Tibial nerve (tissue), 4 donors: ENCODE results near the gene SEMA6B.

Experiments used
- CTCF ChIP-seq, 5 experiments: fragments of 200-600 bp in 3 of 5; fragments of 450-650 bp in 2 of 5; sonication (generic) in 3 of 5; IDR thresholded peaks; one replicate each; pipeline ENCODE4 v1.5.1; 2016 to 2019; ENCODE audit warnings: antibody characterized with exemption in 5 of 5, mild to moderate bottlenecking in 3 of 5, moderate library complexity in 2 of 5
- EP300 ChIP-seq, 2 donors: sonication (generic); formaldehyde crosslinking; IDR thresholded peaks; one replicate each; pipeline ENCODE4 v1.6.1; 2017; ENCODE audit warnings: antibody characterized with exemption in 2 of 2, mild to moderate bottlenecking in 1 of 2
- POLR2A ChIP-seq, 2 donors: fragments of 450-650 bp; IDR thresholded peaks; one replicate each; pipeline ENCODE4 v1.6.1; 2017; ENCODE audit warnings: antibody characterized with exemption in 2 of 2, mild to moderate bottlenecking in 2 of 2, moderate library complexity in 2 of 2

DNA sequence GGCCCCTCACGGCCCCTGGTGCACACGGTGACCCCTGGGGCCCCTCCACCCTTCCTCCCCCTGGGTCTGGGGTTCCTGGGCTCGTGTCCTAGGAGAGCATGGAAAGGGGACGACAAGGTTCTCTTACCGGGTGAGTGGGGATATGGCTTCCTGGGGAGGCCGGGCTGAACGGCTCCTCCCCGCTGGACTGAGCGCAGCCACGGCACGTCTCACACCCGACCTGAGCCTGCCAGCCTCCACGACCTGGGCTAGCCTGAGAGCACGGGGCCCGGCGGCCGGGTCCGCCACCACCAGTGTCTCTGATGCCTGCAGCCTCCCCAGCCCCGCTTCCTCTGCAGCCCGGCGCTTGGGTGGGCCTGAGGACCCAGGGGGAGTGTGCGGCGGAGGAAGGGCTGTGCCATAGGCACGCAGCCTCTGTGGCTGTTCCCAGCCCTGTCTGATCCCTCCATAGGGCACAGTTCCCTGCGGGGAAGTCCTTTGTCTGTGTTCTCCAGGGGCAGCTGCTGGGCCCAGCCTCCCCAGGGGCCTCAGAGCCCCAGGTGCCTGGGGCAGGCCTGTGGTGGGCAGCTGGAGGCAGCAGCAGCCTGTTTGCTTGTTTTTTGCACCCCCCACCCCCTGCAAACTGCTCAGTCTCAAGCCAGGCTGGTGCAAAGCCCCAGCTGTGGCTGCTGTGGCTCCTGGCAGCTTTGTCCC, 56.2 kb downstream of the SEMA6B start:
- no peak for TF ChIP-seq CTCF (IDR thresholded peaks at IDR 0.05)
- TF ChIP-seq POLR2A (IDR thresholded peaks at IDR 0.05) = no peak
- no peak for TF ChIP-seq EP300 (IDR thresholded peaks at IDR 0.05)
